Measurements from ENCODE around the gene PGLYRP1. TPM values are rescaled to one million over a fixed set of nuclear protein-coding genes. Genes with fewer than 3 reads are reported as not detected.
A peak's percentile ranks its signal among the peaks of the same experiment; 100 is the strongest.

The PGLYRP1 gene
- total and polyA plus RNA-seq, 4 donors: 1.0 to 21.7 (median 1.2) TPM

GRCh38 chr19:45975306-45976070 lies 47.4 kb downstream of the PGLYRP1 start:
- Histone ChIP-seq H3K9me3 (ENCODE audit: control insufficient read depth in 4 of 4, insufficient read depth in 3 of 4, low read length in 3 of 4) (peaks cover 0 to 3% (median 0%) of the 10 kb centered on the region in 4 donors), H3K9ac (ENCODE audit: insufficient read depth in 1 of 2, low read length in 2 of 2) (no peak overlapping the region), H3K4me3 (no peak overlapping the region), H3K4me1 (ENCODE audit: control insufficient read depth in 5 of 5, insufficient read depth in 5 of 5, low read length in 5 of 5) (no peaks in the 10 kb centered on the region), H3K27ac (ENCODE audit: low read depth in 1 of 2, low read length in 1 of 2) (no peak overlapping the region), H3K27me3 (ENCODE audit: control insufficient read depth in 3 of 3, insufficient read depth in 3 of 3, low read length in 2 of 3) (peaks cover 0 to 47% (median 38%) of the 10 kb centered on the region in 3 donors), H3K36me3 (ENCODE audit: control insufficient read depth in 4 of 4, insufficient read depth in 4 of 4, low read length in 4 of 4) (no peaks in the 10 kb centered on the region)
- DNase-seq: no peak
- 75 to 76% methylated on average over 11 of the region's 11 CpGs for WGBS, 2 donors
- TF ChIP-seq, protein P1, sequence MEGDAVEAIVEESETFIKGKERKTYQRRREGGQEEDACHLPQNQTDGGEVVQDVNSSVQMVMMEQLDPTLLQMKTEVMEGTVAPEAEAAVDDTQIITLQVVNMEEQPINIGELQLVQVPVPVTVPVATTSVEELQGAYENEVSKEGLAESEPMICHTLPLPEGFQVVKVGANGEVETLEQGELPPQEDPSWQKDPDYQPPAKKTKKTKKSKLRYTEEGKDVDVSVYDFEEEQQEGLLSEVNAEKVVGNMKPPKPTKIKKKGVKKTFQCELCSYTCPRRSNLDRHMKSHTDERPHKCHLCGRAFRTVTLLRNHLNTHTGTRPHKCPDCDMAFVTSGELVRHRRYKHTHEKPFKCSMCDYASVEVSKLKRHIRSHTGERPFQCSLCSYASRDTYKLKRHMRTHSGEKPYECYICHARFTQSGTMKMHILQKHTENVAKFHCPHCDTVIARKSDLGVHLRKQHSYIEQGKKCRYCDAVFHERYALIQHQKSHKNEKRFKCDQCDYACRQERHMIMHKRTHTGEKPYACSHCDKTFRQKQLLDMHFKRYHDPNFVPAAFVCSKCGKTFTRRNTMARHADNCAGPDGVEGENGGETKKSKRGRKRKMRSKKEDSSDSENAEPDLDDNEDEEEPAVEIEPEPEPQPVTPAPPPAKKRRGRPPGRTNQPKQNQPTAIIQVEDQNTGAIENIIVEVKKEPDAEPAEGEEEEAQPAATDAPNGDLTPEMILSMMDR (IDR thresholded peaks at IDR 0.05; ENCODE audit: control extremely low read depth, extremely low read depth): no peak
- no peak for ATAC-seq (ENCODE audit: insufficient read depth, low FRiP score)

DNA sequence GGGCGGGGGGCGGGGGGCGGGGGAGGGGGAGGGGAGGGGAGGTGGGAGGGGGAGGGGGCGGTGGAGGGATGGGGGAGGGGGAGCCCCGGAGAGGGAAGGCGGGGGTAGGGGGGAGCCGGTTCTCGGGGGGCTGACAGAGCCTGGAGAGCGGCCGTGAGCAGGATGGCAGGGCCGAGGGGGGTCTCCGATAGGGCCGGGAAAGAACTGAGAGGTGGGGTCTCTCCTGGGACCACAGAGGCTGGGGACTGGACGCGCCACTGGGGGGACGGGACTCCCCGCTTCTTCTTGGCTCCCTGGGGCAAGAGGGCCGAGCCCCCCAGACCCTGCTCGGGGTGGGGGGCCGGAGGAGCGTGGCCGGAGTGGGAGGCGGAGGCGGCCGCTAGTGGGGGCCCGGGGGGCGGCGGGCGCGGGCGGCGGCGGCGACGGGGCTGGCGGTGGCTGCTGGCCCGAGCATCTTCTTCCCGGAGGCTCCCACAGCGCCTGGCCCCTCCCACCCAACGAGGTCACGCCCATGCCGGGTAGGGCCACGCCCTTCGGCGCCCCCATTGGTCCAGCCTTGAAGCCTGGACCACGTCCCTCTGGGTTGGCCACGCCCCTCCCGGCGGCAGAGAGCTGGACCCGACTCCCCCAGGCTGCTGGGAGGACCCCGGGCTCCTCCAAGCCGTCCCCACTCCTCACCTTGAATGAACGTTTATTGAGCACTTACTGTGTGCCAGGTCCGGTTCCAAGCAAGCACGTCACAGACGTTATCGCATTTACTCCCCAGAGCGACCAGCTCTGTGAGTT lies 49.1 kb downstream of the PGLYRP1 start, which contains the start of gene NOVA2:
Gene NOVA2 (minus strand): TSS at position 313 of the 786 bp plus-strand sequence. CDS start 514 bp downstream, outside the sequence.
- H3K4me1 ChIP-seq (ENCODE audit: control insufficient read depth in 5 of 5, insufficient read depth in 5 of 5, low read length in 5 of 5): no peaks in the 10 kb centered on the region
- no peaks in the 10 kb centered on the region for H3K36me3 ChIP-seq (ENCODE audit: control insufficient read depth in 4 of 4, insufficient read depth in 4 of 4, low read length in 4 of 4)
- peak in 2 of 3 donors; percentile 48 to 54 for DNase-seq
- H3K4me3 ChIP-seq: peak within 1 kb of the TSS; percentile 64
- H3K27me3 ChIP-seq (ENCODE audit: control insufficient read depth in 3 of 3, insufficient read depth in 3 of 3, low read length in 2 of 3): peaks cover 0 to 53% (median 41%) of the 10 kb centered on the region in 3 donors
- WGBS, 2 donors: 5 to 14% methylated on average over 19 to 54 of the region's 58 CpGs
- TF ChIP-seq, protein P1 (IDR thresholded peaks at IDR 0.05; ENCODE audit: control extremely low read depth, extremely low read depth): no peak
- no peak within 1 kb of the TSS for H3K9ac ChIP-seq (ENCODE audit: insufficient read depth in 1 of 2, low read length in 2 of 2)
- no peak for ATAC-seq (ENCODE audit: insufficient read depth, low FRiP score)
- H3K9me3 ChIP-seq (ENCODE audit: control insufficient read depth in 4 of 4, insufficient read depth in 3 of 4, low read length in 3 of 4): peaks cover 0 to 3% (median 0%) of the 10 kb centered on the region in 4 donors
- peak within 1 kb of the TSS; percentile 54 to 62 for H3K27ac ChIP-seq (ENCODE audit: low read depth in 1 of 2, low read length in 1 of 2)

DNA sequence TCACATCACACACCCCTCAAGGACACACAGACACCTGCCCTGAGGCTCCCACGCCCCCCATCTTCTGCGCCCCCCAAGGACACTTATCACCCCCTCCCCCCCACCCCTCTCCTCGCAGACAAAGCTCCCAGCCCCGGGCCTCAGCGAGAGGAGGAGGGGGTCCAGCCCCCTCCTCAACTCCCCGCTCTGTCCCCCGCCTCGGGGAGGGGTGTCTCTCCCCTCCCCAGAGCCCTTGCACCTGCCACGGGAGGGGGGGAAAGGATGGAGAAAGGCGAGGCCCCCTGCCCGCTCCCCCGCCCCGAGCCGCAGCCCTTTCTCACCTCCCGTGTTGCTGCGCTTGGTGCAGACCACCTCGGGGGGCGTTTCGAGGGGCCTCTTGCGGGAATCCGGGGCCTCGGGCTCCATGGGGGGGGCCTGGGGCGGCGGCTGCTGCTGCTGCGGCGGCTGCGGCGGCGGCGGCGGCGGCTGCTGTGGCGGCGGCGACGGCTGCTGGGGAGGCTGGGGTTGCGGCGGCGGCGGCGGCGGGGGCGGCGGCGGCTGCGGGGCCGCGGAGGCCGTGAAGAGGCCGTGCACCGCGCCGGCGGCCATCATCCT lies 49.8 kb downstream of the PGLYRP1 start:
- TF ChIP-seq, protein P1 (IDR thresholded peaks at IDR 0.05; ENCODE audit: control extremely low read depth, extremely low read depth): no peak
- H3K4me1 ChIP-seq (ENCODE audit: control insufficient read depth in 5 of 5, insufficient read depth in 5 of 5, low read length in 5 of 5): no peaks in the 10 kb centered on the region
- H3K27me3 ChIP-seq (ENCODE audit: control insufficient read depth in 3 of 3, insufficient read depth in 3 of 3, low read length in 2 of 3): peaks cover 0 to 53% (median 41%) of the 10 kb centered on the region in 3 donors
- ATAC-seq (ENCODE audit: insufficient read depth, low FRiP score) (no peak), DNase-seq (no peak)
- H3K9ac ChIP-seq (ENCODE audit: insufficient read depth in 1 of 2, low read length in 2 of 2): no peak overlapping the region
- 1 to 3% methylated on average over 11 to 46 of the region's 54 CpGs for WGBS, 2 donors
- H3K36me3 ChIP-seq (ENCODE audit: control insufficient read depth in 4 of 4, insufficient read depth in 4 of 4, low read length in 4 of 4): no peaks in the 10 kb centered on the region
- H3K9me3 ChIP-seq (ENCODE audit: control insufficient read depth in 4 of 4, insufficient read depth in 3 of 4, low read length in 3 of 4): peaks cover 0 to 3% (median 0%) of the 10 kb centered on the region in 4 donors
- peak overlapping the region; percentile 64 for H3K4me3 ChIP-seq
- peak overlapping the region in 1 of 2 donors; percentile 62 for H3K27ac ChIP-seq (ENCODE audit: low read depth in 1 of 2, low read length in 1 of 2)
